GM19328 (cell line): ENCODE measurements around the gene LRRC3C.
"Not testable (repeated sequence)": the region's sequence is repeated elsewhere in the genome, so short reads cannot be mapped to it uniquely, and the experiment has no call there.

Experiments used
- ATAC-seq: cut with Tn5 transposase; IDR thresholded peaks from one replicate; pipeline ENCODE4 v1.9.1; 2021; ENCODE audit warnings: mild to moderate bottlenecking, moderate library complexity; ENCODE audit not compliant: unreplicated experiment

The LRRC3C gene, protein sequence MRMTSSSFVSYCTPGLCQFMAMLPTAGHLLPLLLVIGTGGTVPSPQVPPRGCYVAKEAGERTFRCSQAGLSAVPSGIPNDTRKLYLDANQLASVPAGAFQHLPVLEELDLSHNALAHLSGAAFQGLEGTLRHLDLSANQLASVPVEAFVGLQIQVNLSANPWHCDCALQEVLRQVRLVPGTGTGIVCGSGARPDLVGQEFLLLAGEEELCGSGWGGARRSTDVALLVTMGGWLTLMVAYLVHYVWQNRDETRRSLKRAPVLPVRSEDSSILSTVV

DNA sequence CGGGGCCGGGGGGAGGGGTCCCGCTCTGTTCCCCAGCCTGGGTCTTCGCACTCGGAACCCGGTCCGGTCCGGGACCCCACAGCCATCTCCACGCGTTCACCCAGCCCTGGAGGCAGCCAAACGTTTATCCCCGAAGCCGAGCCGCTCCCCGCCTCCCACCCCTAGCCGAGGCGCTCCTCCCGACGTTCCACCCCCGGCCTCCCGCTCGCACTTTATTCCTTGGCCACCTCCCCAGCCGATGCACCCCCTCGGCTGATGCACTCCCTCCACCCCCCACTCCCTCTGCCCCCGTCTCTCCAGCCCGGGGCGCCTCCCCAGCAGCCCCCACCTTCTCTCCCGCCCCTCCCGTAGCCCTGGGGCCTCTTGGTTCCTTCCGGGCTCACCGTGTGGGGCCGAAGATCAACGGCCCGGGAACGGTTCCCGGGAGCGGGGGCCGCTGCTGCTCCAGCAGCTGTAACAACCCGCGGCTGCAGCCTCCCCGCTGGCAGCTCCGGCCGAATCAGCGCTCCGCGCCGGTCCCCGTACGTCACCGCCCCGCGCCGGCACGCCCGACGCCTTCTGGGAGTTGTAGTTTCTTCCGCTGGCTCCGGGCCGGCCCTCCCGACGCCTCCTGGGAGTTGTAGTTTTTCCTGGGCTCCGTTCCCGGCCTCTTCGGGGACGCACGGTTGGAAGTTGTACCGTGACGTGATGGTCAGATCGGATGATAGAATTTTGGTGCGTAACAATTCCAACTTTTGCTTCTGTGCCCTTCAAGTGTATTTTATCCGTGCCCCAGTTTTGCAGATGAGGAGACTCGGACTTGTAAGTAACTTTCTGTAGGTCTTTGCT is at the start of gene LRRC3C, which contains the start of gene ORMDL3:
LRRC3C (plus strand) TSS at position 632 of the 828 bp plus-strand sequence. CDS start 13,792 bp downstream, outside the sequence.
ORMDL3 (minus strand) TSS at position 501 of the 828 bp plus-strand sequence. CDS start 3,398 bp downstream, outside the sequence.
- ATAC-seq = peak; percentile 61

DNA sequence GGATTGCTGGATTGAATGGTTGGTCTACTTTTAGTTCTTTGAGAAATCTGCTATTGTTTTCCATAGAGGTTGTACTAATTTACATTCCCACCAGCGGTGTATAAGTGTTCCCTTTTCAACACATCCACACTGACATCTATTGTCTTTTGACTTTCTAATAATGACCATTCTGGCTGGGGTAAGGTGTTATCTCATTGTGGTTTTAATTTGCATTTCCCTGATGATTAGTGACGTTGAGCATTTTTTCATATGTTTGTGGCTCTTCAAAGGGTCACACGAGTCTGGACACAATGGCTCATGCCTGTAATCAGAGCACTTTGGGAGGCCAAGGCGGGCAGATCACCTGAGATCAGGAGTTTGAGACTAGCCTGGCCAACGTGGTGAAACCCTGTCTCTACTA is 41.4 kb upstream of the LRRC3C start:
- ATAC-seq = not testable (repeated sequence)

DNA sequence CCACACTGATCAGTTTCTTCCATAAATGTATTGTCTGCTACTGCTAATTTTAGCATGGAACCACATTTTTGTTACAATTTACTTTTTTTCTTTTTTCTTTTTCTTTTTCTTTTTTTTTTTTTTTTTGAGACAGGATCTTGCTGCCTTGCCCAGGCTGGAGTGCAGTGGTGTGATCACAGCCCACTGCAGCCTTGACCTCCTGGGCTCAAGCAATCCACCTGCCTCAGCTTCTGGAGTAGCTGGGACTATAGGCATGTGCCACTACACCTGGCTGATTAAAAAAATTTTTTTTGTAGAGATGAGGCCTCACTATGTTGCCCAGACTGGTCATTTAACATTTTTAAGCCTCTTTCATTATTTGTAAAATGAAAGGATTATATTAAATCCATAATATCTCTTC is 40.5 kb upstream of the LRRC3C start:
- ATAC-seq = no peak

DNA sequence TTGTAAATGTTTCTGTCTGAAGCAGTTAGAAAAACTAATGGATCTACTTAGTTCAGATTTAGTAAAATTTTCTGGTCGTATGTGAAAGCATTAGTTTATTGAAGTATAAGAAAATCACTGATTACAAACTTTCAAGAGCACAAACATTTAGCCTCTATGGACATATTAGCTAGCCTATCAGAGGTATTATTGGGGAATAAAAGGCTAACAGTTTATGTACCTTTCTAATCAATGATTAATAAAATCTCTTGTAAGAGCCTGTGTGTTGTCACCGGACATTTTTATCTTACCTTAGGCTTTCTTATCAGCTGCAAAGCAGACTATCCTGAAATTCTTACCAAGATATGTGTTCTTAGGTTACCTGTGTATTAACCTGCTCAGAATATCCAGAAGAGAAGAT is 38.3 kb upstream of the LRRC3C start:
- ATAC-seq = no peak

DNA sequence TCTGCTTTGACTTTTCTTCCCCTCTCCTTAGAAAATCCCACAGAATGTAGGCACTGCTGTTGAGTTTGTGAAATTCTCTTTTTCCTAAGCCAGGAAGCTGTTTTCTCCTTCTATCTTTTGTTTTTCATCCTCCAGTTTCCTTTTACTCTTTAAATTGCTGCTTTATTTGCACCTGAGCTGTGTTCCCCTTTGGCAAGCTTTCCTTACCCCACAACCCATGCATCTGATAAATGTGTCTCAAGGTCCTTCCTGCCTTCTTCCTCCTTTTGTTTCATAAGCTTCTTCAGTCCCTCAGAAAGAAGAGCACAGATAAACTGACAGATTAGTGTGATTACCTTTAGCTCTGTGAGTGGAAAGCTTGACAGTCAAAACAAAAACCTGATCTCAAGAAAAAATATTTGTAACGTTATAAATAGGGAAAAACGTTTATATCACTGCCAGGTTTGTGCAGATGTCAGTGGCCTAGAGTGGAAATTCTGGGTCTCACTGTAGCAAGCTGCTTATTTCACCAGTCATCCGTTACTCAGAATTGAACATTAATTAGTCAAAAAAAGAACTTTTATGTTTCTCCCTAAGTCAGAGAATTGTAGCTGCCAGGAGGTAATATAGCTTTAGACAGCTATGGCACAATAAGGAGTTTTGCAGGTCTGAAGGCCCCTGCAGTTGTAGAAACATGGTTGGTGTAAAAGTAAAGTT is 32.7 kb upstream of the LRRC3C start:
- ATAC-seq = no peak

DNA sequence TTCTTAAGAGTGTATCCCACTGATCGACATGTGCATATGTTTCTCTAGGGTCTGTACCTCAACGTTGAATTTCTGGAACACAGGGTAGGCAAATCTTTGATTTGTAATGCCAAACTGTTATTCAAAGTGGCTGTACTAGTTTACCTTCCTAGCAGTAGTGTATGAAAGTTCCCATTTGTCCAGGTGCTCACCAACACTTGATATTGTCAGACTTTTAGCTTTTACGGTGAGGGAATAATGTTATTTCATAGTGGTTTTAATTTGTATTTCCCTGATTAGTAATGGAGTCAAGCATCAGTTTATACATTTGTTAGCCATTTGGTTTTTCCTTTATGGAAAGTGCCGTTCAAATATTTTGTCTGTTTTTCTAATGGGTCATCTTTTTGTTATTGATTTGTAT is 29.4 kb upstream of the LRRC3C start:
- ATAC-seq = no peak

DNA sequence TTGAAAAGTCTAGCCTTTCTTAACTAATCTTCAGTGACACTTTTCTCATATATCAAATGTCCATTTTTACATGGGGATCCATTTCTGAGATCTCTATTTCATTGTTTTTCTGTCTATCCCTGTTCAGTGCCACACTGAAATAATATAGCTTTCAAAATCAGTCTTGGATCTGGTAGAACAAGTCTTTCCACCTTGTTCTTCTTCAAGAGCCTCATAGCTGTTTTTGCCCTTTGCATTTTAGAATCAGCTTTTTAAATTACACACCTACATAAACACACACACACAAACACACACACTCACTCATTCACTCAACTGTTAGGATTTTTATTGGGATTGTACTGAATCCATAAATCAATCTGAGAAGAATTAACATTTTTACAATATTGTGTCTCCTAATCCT is 28.3 kb upstream of the LRRC3C start:
- no peak for ATAC-seq

DNA sequence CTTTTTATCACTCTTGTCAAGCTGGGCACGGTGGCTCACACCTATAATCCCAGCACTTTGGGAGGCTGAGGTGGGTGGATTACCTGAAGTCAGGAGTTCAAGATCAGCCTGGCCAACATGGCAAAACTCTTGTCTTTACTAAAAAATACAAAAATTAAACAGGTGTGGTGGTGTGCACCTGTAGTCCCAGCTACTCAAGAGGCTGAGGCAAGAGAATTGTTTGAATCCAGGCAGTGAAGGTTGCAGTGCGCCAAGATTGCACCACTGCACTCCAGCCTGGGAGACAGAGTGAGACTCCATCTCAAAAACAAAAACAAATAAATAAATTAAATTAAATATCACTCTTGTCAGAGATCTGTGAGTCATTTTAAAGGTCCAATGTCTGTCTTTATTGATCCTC is 25.5 kb upstream of the LRRC3C start:
- ATAC-seq = not testable (repeated sequence)

DNA sequence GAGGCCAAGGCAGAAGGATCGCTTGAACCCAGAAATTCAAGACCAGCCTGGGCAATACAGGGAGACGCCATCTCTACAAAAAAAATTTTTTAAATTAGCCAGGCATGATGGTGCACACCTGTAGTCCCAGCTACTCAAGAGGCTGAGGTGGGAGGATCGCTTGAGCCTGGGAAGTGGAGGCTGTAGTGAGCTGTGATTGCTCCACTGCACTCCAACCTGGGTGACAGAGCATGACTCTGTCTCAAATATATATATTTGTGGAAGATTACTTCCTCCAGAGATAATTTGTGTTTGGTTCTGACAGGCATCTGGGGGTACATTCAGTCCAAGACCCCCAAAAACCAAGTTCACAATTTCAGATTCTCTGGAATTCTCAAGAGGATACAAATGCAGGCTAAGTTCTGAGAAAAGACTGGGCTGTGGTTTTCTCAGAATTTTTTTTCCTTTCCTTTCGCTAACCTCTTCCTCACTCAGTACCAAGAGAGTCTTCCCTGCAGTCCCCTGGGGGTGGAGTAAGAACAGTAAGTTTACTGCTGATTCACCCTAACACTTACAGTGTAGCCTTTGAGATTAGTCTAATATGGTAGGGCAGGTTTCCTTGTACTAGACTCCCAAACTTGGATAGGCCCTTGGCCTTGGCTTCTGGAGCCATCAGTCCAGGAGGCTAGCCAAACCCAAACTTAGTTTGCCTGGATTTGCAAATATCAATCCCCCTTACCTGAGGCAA is 24.2 kb upstream of the LRRC3C start:
- no peak for ATAC-seq

DNA sequence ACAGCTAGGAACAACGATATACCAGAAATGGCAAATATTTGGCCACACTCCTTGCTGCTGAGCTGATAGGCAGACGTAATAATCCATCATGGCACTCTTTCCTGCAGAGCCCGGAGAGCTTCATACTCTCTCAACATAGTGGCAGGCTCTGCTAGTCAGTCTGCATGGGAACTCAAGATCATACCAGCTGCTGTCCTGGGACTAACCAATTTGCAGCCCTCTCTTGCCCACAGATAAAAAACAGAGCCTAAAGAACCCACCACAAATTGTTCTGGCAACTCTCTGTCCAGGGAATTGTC is 22.6 kb upstream of the LRRC3C start:
- no peak for ATAC-seq

DNA sequence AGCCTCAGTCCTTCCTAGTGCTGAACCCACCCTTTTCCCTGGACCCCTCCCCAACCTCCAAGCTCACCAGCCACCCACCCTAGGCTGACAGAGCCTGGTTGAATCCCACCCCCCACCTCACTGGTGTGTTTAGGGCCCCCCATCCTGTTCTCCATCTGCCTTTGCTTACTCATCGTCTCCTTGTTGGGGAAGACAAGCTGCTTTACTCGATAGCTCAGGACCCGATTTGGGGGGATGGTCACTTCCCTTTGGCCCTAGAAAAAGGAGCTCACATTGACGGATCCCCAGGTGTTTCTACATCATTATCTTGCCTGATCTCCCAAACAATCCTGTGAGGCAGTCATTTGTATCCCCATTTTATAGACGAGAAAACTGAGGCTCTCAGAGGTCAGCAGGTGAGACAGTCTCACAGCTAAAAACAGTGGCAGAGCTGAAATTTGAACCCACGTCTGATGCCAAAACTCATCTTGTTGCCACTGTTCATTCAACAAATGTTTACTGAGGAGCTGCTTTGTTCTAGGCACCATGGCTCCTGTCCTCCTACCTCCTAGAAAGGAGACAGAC is 18.7 kb upstream of the LRRC3C start:
- ATAC-seq = no peak

DNA sequence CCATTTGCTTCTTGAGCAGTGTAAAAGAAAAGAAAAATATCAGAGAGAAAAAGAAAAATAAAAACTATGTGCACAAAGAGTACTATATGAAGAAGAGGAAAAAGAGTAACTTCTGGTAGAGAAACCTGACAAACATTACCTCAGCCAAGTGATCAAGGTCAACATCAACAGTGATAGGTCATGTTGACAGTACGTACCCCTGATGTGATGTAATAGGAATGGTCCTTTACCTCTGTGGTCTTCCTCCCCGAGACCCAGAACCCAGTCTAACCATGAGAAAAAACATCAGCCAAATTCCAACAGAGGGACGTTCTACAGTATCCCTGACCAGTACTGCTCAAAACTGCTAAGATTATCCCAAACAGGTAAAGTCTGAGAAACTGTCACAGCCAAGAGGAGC is 13.5 kb upstream of the LRRC3C start:
- no peak for ATAC-seq

DNA sequence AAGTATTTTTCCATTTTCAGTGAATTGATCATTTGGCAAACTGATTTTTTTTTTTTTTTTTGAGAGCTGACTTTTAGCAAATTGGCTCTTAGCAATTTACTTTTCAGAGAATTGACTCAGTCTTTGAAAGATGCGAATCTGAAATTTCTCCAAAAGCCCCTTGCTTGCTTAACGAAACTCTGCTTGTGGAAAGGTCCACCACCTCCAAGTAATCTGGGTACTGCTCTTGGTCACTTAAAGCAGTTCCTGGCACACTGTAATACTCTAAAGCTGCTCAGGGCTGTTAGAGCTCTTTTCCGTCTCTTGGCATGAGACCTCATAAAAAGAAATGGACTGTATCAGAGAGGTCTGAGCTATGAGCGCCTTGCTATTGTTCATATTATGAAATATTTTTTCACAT is 12.0 kb upstream of the LRRC3C start:
- ATAC-seq = no peak

DNA sequence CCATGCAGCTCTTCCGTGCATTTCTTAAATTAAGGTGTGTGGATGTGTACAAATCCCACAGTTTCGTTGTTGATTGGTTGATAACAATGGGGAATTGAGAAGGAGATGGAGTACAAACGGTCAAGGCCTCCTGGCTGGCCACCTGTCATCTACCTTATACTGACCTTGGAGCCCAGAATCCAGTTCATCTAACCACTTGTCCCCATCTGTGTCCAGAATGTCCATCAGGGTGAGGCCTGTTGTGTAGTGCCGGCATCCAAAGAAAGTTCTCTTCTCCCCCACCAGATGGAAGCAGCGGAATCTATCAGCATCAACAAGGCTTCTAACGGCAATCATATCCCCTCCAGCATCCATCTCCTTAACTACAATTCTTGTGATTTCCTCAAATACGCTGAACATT is 10.6 kb upstream of the LRRC3C start:
- ATAC-seq = no peak

DNA sequence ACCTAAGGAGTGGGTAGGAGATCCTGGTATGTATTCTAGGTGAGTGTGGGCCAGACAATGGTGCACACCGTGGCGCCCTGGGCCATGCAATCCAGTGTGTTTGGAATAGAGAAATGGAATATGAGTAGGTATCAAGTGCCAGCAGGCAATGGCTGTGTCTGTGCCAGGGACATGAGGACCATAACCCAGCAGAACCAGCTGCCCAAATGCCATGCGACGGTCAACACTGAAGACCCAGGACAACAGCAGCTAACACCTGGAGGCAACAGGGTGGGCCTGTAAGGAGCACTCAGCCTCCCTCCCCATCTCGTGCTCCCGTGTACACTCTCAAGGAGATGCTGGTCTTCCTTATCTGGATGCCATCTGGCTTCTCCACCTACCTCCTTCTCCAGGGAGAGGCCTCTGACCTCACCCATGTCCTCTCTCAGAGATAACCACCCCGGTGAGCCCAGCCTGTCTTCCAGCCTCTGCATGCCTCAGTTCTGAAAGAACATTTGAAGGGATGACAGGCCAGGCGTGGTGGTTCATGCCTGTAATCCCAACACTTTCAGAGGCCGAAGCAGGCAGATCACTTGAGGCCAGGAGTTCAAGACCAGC is 8.3 kb upstream of the LRRC3C start:
- ATAC-seq = no peak

DNA sequence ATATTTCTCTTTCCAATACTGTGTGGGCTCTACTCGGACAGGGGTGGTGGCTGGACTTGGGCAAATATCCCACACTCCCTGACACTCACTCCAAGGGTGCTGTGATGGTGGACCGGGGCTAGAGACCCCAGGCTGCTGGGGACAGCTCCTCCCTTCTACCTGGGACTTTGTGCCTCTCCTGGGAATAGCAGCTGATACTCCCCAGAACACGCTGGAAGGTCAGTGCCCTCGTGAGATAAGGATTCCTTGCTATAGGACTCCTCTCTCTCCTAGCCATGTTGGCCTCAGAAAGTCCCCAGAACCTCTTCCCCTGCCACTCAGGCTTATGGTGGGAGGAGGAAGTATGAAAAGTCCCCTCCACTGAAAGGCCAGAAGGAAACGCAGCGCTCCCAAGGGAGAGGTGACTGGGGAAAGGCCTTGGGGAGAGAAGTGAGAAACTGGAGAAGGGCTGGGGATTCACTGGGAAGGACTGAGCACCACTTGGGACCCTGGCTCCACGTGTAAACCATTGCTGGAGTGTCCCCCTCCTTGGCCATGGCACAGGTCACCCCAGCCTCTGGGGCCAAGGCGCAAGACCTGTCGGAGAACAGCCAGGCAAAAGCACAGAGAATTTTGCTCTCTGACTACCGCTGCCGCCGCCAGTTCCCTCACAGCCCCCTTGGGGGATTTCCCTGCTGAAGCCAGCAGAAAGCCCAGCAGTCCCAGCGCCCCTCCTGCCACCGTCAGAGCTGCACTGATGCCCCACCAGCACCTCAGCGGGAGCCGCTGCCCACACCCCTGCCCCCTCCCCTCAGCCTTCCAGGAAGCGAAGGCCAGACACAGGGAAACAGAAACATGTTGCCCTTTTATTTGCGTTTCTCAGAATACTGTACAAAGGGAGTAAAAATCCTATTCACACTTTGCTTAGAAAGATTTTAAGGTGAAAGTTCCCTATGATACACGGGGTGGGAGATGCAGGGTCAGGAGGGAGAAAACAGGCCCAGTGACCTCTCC is 7.0 kb upstream of the LRRC3C start:
- no peak for ATAC-seq

DNA sequence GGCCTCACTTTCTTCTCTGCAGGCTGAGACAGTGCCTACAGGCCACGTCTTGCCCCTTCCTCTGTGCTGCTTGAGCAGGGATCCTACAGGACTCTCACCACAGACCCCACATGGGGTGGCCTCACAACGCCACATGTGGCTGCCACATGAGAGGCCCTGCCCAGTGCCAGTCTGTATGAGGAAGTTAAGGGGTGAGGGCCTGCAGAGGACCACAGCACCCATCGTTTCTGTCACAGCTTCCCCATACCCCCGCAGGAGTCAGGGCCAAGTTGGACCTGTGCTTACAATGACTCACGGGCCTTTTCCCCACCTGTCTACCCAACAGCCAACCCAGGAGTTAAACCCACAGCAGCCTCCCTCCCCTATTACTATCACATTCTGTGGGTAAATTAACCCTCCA is 6.2 kb upstream of the LRRC3C start:
- no peak for ATAC-seq

DNA sequence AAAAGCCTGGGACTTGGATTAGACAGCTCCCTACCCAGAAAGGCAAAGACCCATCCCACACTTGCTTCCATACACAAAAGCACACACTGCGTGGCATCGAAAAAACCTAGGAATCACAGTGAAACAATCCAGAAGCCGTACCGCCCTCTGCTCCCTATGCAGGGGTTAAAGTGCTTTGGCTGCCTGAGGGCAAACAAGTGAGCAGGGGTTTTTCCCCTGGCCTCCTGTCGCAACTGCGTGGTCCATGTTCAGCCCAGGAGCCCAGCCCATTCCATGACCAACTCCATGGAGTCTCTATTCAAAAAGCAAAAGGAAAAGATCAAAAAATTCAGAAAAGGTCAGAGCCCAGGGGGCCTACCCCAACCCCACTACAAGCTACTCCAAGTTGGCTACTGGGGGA is 5.5 kb upstream of the LRRC3C start:
- ATAC-seq = no peak

DNA sequence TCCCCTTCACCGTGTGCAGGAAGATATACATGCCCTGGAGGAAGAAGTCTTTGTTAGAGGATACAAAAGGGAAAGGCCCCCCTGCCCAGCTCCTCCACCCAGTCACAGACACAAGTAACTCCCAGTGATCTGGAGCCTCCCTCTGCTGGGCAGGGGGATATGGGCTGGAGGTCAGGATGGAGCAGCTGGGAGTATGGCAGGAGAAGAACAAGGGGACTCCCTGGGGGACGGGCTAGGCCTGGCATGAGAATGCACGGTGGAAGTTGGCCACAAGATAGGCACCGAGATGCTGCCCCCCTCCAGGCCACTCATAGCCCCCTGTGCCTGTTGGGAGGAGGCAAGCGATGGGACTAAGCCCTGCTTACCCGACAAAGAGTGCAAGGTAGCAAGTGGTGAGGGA is 4.3 kb upstream of the LRRC3C start:
- ATAC-seq = no peak
